Nephron (organoid): Measurements from ENCODE around the gene CCDC63.
A peak's percentile ranks its signal among the peaks of the same experiment; 100 is the strongest.

ENCODE experiments used
- H3K27ac Mint-ChIP-seq, 3 experiments: 2 replicates each; pipeline ENCODE4 v1.8.0; 2020; ENCODE audit warnings: mixed read lengths in 3 of 3, mild to moderate bottlenecking in 2 of 3, moderate library complexity in 1 of 3
- H3K27me3 Mint-ChIP-seq: 2 replicates; pipeline ENCODE4 v1.8.0; 2021; ENCODE audit warnings: low read depth, mild to moderate bottlenecking, moderate library complexity, mixed read lengths
- H3K36me3 Mint-ChIP-seq: 2 replicates; pipeline ENCODE4 v1.8.0; 2020; ENCODE audit warnings: low read depth, mixed read lengths
- H3K4me1 Mint-ChIP-seq: 2 replicates; pipeline ENCODE4 v1.8.0; 2020; ENCODE audit warnings: mixed read lengths
- H3K4me3 Mint-ChIP-seq, 3 experiments: 2 replicates each; pipeline ENCODE4 v1.8.0; 2020; ENCODE audit warnings: mild to moderate bottlenecking in 3 of 3, mixed read lengths in 3 of 3, moderate library complexity in 2 of 3
- H3K9me3 Mint-ChIP-seq: 2 replicates; pipeline ENCODE4 v1.8.0; 2020; ENCODE audit warnings: mixed read lengths
- CTCF ChIP-seq, 3 experiments: fragments of 200-600 bp; sonication (generic); IDR thresholded peaks; one replicate each; pipeline ENCODE4 v1.5.0; 2021; ENCODE audit warnings: antibody characterized with exemption in 3 of 3; ENCODE audit not compliant: unreplicated experiment in 3 of 3

Gene CCDC63

GRCh38 chr12:110846615-110847566, at the start of gene CCDC63:
Gene CCDC63, plus strand, starts transcription at chr12:110846987. Its CDS starts 5,968 bp downstream, at chr12:110852955.
- Mint-ChIP-seq H3K9me3 (no peaks in the 10 kb centered on the region), H3K27me3 (peaks cover 61% of the 10 kb centered on the region), H3K4me1 (no peaks in the 10 kb centered on the region), H3K4me3 (peak within 1 kb of the TSS; percentile 63 to 75 (median 74)), H3K36me3 (no peaks in the 10 kb centered on the region), H3K27ac (peak within 1 kb of the TSS in 1 of 3 experiments; percentile 43)
- TF ChIP-seq CTCF (IDR thresholded peaks at IDR 0.05; ENCODE audit: unreplicated experiment in 3 of 3), result peak; percentile 48 to 55 (median 54)

GRCh38 chr12:110798461-110798860, 48.3 kb upstream of the CCDC63 start:
- Mint-ChIP-seq H3K4me3 (no peak overlapping the region), H3K9me3 (peaks cover 24% of the 10 kb centered on the region), H3K27ac (no peak overlapping the region), H3K4me1 (no peaks in the 10 kb centered on the region), H3K27me3 (no peaks in the 10 kb centered on the region), H3K36me3 (no peaks in the 10 kb centered on the region)
- no peak for TF ChIP-seq CTCF (IDR thresholded peaks at IDR 0.05; ENCODE audit: unreplicated experiment in 3 of 3)

GRCh38 chr12:110802489-110802888, 44.3 kb upstream of the CCDC63 start:
- no peaks in the 10 kb centered on the region for H3K36me3 Mint-ChIP-seq
- no peak overlapping the region for H3K27ac Mint-ChIP-seq
- H3K27me3 Mint-ChIP-seq, result no peaks in the 10 kb centered on the region
- no peaks in the 10 kb centered on the region for H3K4me1 Mint-ChIP-seq
- no peak for TF ChIP-seq CTCF (IDR thresholded peaks at IDR 0.05; ENCODE audit: unreplicated experiment in 3 of 3)
- no peak overlapping the region for H3K4me3 Mint-ChIP-seq
- peaks cover 38% of the 10 kb centered on the region for H3K9me3 Mint-ChIP-seq

- H3K4me3 Mint-ChIP-seq, result no peak overlapping the region
- no peaks in the 10 kb centered on the region for H3K27me3 Mint-ChIP-seq
- peaks cover 31% of the 10 kb centered on the region for H3K9me3 Mint-ChIP-seq
- no peaks in the 10 kb centered on the region for H3K36me3 Mint-ChIP-seq
- H3K4me1 Mint-ChIP-seq, result no peaks in the 10 kb centered on the region
- H3K27ac Mint-ChIP-seq, result no peak overlapping the region
- no peak for TF ChIP-seq CTCF (IDR thresholded peaks at IDR 0.05; ENCODE audit: unreplicated experiment in 3 of 3)
Observed at GRCh38 chr12:110804406-110804805, 42.4 kb upstream of the CCDC63 start.

- no peak for TF ChIP-seq CTCF (IDR thresholded peaks at IDR 0.05; ENCODE audit: unreplicated experiment in 3 of 3)
- Mint-ChIP-seq H3K4me3 (no peak overlapping the region), H3K4me1 (peaks cover 6% of the 10 kb centered on the region), H3K36me3 (no peaks in the 10 kb centered on the region), H3K9me3 (peaks cover 15% of the 10 kb centered on the region), H3K27me3 (no peaks in the 10 kb centered on the region), H3K27ac (no peak overlapping the region)
Observed at GRCh38 chr12:110807640-110808039, 39.1 kb upstream of the CCDC63 start.
